A549 (cell line): ENCODE results near the gene SIK3. TPM values are rescaled to one million over a fixed set of nuclear protein-coding genes. Genes with fewer than 3 reads are reported as not detected.

ENCODE experiments used
- ATAC-seq, 2 experiments: fragments of 200-7000 bp in 1 of 2; fragments of >200 bp in 1 of 2; cut with Nextera tagmentation in 1 of 2; cut with Tn5 transposase in 1 of 2; 3 replicates each; pipeline versions ENCODE4 v1.8.0 to v1.9.1; 2018 to 2020; ENCODE audit warnings: mild to moderate bottlenecking in 1 of 2, moderate library complexity in 1 of 2
- CTCF ChIA-PET: fragments of 300-600 bp; sonication (Branson Sonifier 250); formaldehyde crosslinking; extraction: SDS; loops from one replicate; lab custom pipeline; 2021; ENCODE audit warnings: antibody characterized with exemption, inconsistent platforms; lab: Yijun Ruan, JAX
- POLR2A ChIA-PET: fragments of 350-600 bp; formaldehyde crosslinking; extraction: SDS; loops from one replicate; lab custom pipeline; 2021; ENCODE audit warnings: antibody characterized with exemption, inconsistent platforms; lab: Yijun Ruan, JAX
- DNase-seq, 2 experiments: peaks; one replicate each; pipeline versions ENCODE4 v3.0.0 to v3.0.0-alpha.2; 2011 to 2016; ENCODE audit warnings: low read depth in 1 of 2, low spot score in 1 of 2
- FAIRE-seq: peaks from 2 replicates; lab custom pipeline; 2011; peaks lifted over from hg19 to GRCh38; lab: Jason Lieb, UNC
- H3K27ac ChIP-seq, 2 experiments: fragments of >200 bp; sonication (Bioruptor Twin); formaldehyde crosslinking; 3 replicates each; pipeline ENCODE4 v1.5.1; 2016 to 2017
- H3K4me1 ChIP-seq: fragments of >200 bp; sonication (Bioruptor Twin); formaldehyde crosslinking; 3 replicates; pipeline ENCODE4 v1.6.1; 2016
- H3K4me2 ChIP-seq: fragments of >200 bp; sonication (Bioruptor Twin); formaldehyde crosslinking; 3 replicates; pipeline ENCODE4 v1.6.1; 2016
- H3K4me3 ChIP-seq: fragments of >200 bp; sonication (Bioruptor Twin); formaldehyde crosslinking; 3 replicates; pipeline ENCODE4 v1.5.1; 2016
- H3K9me3 ChIP-seq: fragments of >200 bp; sonication (Bioruptor Twin); formaldehyde crosslinking; 3 replicates; pipeline ENCODE4 v1.6.1; 2016
- ATOH8 ChIP-seq: fragments of 250-450 bp; sonication (Bioruptor Pico); IDR thresholded peaks from 2 replicates; pipeline ENCODE4 v1.5.0; 2020; ENCODE audit warnings: low read depth, mild to moderate bottlenecking, moderate library complexity
- BCL3 ChIP-seq: fragments of >200 bp; sonication (Bioruptor Twin); formaldehyde crosslinking; IDR thresholded peaks from 3 replicates; pipeline ENCODE4 v1.6.1; 2016
- BHLHE40 ChIP-seq: IDR thresholded peaks from 2 replicates; pipeline ENCODE4 v1.6.1; 2012; ENCODE audit warnings: low read depth, low read length, inconsistent platforms
- CEBPB ChIP-seq, 2 experiments: fragments of >200 bp in 1 of 2; sonication (Bioruptor Twin) in 1 of 2; formaldehyde crosslinking in 1 of 2; IDR thresholded peaks; 2 replicates each; pipeline ENCODE4 v1.6.1; 2012 to 2016
- CHD4 ChIP-seq: fragments of 200-600 bp; sonication (generic); IDR thresholded peaks from 2 replicates; pipeline ENCODE4 v1.6.1; 2016; ENCODE audit warnings: antibody characterized with exemption, mild to moderate bottlenecking, borderline replicate concordance
- EHF ChIP-seq: fragments of 250-450 bp; sonication (Bioruptor Pico); IDR thresholded peaks from 2 replicates; pipeline ENCODE4 v1.5.0; 2020; ENCODE audit warnings: mild to moderate bottlenecking
- EHMT2 ChIP-seq: fragments of 200-600 bp; sonication (generic); IDR thresholded peaks from 2 replicates; pipeline ENCODE4 v1.6.1; 2016; ENCODE audit warnings: antibody characterized with exemption, low read depth, mild to moderate bottlenecking, moderate library complexity
- EP300 ChIP-seq, 2 experiments: fragments of >200 bp; sonication (Bioruptor Twin); formaldehyde crosslinking; IDR thresholded peaks; 2 replicates in 1 of 2; 3 replicates in 1 of 2; pipeline ENCODE4 v1.6.1; 2016 to 2017
- FOSB ChIP-seq: fragments of 250-450 bp; sonication (Bioruptor Pico); IDR thresholded peaks from 2 replicates; pipeline ENCODE4 v1.5.0; 2020; ENCODE audit warnings: mild to moderate bottlenecking, moderate library complexity
- GATA3 ChIP-seq: IDR thresholded peaks from 2 replicates; pipeline ENCODE4 v1.6.1; 2012; ENCODE audit warnings: borderline replicate concordance
- HMGXB4 ChIP-seq: fragments of 250-450 bp; sonication (Bioruptor Pico); IDR thresholded peaks from 2 replicates; pipeline ENCODE4 v1.5.0; 2021; ENCODE audit warnings: mild to moderate bottlenecking, moderate library complexity, borderline replicate concordance
- HOXB5 ChIP-seq: fragments of 250-450 bp; sonication (Bioruptor Pico); IDR thresholded peaks from 2 replicates; pipeline ENCODE4 v1.5.0; 2020; ENCODE audit warnings: mild to moderate bottlenecking, moderate library complexity
- JUNB ChIP-seq: fragments of >200 bp; sonication (Bioruptor Twin); formaldehyde crosslinking; IDR thresholded peaks from 2 replicates; pipeline ENCODE4 v1.6.1; 2016
- MAZ ChIP-seq: fragments of 150-350 bp; IDR thresholded peaks from 2 replicates; pipeline ENCODE4 v1.6.1; 2014; ENCODE audit warnings: antibody characterized with exemption, low read depth, low read length, borderline replicate concordance
- NR3C1 ChIP-seq: fragments of >200 bp; sonication (Bioruptor Twin); formaldehyde crosslinking; IDR thresholded peaks from 3 replicates; pipeline ENCODE4 v1.6.1; 2017
- POLR2A ChIP-seq: IDR thresholded peaks from 2 replicates; pipeline ENCODE4 v1.6.1; 2012; ENCODE audit warnings: mild to moderate bottlenecking, low read length
- POLR2AphosphoS2 ChIP-seq: conservative IDR thresholded peaks from 2 replicates; pipeline ENCODE4 v1.6.1; 2012; ENCODE audit warnings: low read length, improper control_type of control experiment, inconsistent platforms
- RAD21 ChIP-seq, 2 experiments: fragments of >200 bp in 1 of 2; sonication (Bioruptor Twin) in 1 of 2; formaldehyde crosslinking in 1 of 2; IDR thresholded peaks in 1 of 2; conservative IDR thresholded peaks in 1 of 2; 2 replicates in 1 of 2; 3 replicates in 1 of 2; pipeline ENCODE4 v1.6.1; 2012 to 2018; ENCODE audit warnings: inconsistent platforms in 1 of 2
- RCOR1 ChIP-seq: fragments of 150-350 bp; IDR thresholded peaks from 2 replicates; pipeline ENCODE4 v1.6.1; 2014; ENCODE audit warnings: antibody characterized with exemption, low read length, low read depth
- RFX5 ChIP-seq: fragments of 450-650 bp; IDR thresholded peaks from 2 replicates; pipeline ENCODE4 v1.7.1; 2014; ENCODE audit warnings: antibody characterized with exemption, mild to moderate bottlenecking, moderate library complexity
- RNF2 ChIP-seq: fragments of 200-600 bp; sonication (generic); IDR thresholded peaks from 2 replicates; pipeline ENCODE4 v1.6.1; 2016; ENCODE audit warnings: low read depth, mild to moderate bottlenecking, antibody characterized with exemption, moderate library complexity, borderline replicate concordance
- SMC3 ChIP-seq: fragments of >200 bp; sonication (Bioruptor Twin); formaldehyde crosslinking; IDR thresholded peaks from 3 replicates; pipeline ENCODE4 v1.6.1; 2018; ENCODE audit warnings: inconsistent platforms
- TFCP2L1 ChIP-seq: fragments of 250-450 bp; sonication (Bioruptor Pico); IDR thresholded peaks from 2 replicates; pipeline ENCODE4 v1.5.0; 2021; ENCODE audit warnings: mild to moderate bottlenecking
- ZC3H11A ChIP-seq: fragments of 450-650 bp; IDR thresholded peaks from 2 replicates; pipeline ENCODE4 v1.6.1; 2014; ENCODE audit warnings: antibody characterized with exemption, mild to moderate bottlenecking
- ZFP36 ChIP-seq: fragments of 450-650 bp; IDR thresholded peaks from 2 replicates; pipeline ENCODE4 v1.6.1; 2014; ENCODE audit warnings: borderline replicate concordance; ENCODE audit not compliant: partially characterized antibody
- ZNF302 ChIP-seq: fragments of 250-450 bp; sonication (Bioruptor Pico); IDR thresholded peaks from 2 replicates; pipeline ENCODE4 v1.9.0; 2021; ENCODE audit warnings: inconsistent platforms, mild to moderate bottlenecking, moderate library complexity
- WGBS: methylation state at CpG from one replicate; pipeline ENCODE4 v1.1.6; 2017; ENCODE audit errors: missing lambda C conversion rate; 5-methylcytosine and 5-hydroxymethylcytosine counted together
- polyA plus RNA-seq, 4 experiments: library from polyadenylated mRNA; depleted of rRNA in 3 of 4; stranded (reverse); fragments of >200 nt; fragmentation: RNase III in 1 of 4; extraction: RNeasy Plus Mini Kit Qiagen cat#74134 plus additional on column Dnase treatment in 1 of 4; gene quantifications; 2 replicates in 3 of 4; 3 replicates in 1 of 4; pipeline ENCODE4 v1.2.3, GENCODE V29; 2011 to 2017
- TF ChIP-seq, protein P1 (sequence below): IDR thresholded peaks from 2 replicates; pipeline ENCODE4 v1.6.1; 2012
- TF ChIP-seq, protein P2 (sequence below): fragments of 450-650 bp; IDR thresholded peaks from 2 replicates; pipeline ENCODE4 v1.6.1; 2014; ENCODE audit warnings: antibody characterized with exemption

SIK3 gene
- polyA plus RNA-seq, 2 of the 4 experiments (the other 2 are of a cell fraction): 8.2 to 9.0 TPM

GRCh38 chr11:116927163-116927974 lies 170.9 kb downstream of the SIK3 start:
- TF ChIP-seq NR3C1 (no peak), HOXB5 (no peak), MAZ (no peak), ZC3H11A (no peak), EP300 (IDR thresholded peaks at IDR 0.05) (no peak), RAD21 (conservative IDR thresholded peaks at IDR 0.05 in 1 of 2, IDR thresholded peaks at IDR 0.05 in 1 of 2) (0 out of 5 replicates have a peak, but pooled peaks of 1 of the 2 experiments have one; percentile 16), EHMT2 (no peak), BCL3 (no peak), SMC3 (peak; percentile 24; the same call in 1 of the 3 replicates), EHF (CRISPR knock-in tag) (no peak), POLR2AphosphoS2 (no peak), CHD4 (no peak), RNF2 (no peak), POLR2A (no peak), TFCP2L1 (CRISPR knock-in tag) (no peak), ZFP36 (no peak)
- no peak for FAIRE-seq

GRCh38 chr11:116925050-116925449 lies 173.2 kb downstream of the SIK3 start:
- H3K4me2 ChIP-seq: no peak overlapping the region
- ChIA-PET CTCF (interaction anchor here (0.8 to 1.2 kb wide), 4 partner anchors 11 to 89 kb away, joined by 3 to 4 read pairs (median 4); no protein-coding TSS in a partner anchor), POLR2A (no interaction called here)
- DNase-seq (no peak), FAIRE-seq (no peak), ATAC-seq (no peak)
- H3K27ac ChIP-seq: no peak overlapping the region
- TF ChIP-seq POLR2A: no peak
- TF ChIP-seq, protein P1, sequence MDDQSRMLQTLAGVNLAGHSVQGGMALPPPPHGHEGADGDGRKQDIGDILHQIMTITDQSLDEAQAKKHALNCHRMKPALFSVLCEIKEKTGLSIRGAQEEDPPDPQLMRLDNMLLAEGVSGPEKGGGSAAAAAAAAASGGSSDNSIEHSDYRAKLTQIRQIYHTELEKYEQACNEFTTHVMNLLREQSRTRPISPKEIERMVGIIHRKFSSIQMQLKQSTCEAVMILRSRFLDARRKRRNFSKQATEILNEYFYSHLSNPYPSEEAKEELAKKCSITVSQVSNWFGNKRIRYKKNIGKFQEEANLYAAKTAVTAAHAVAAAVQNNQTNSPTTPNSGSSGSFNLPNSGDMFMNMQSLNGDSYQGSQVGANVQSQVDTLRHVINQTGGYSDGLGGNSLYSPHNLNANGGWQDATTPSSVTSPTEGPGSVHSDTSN: no peak
- no peak for TF ChIP-seq RFX5
- TF ChIP-seq GATA3: no peak
- no peak for TF ChIP-seq ZC3H11A
- no peak for TF ChIP-seq BCL3
- no peak for TF ChIP-seq HOXB5
- no peak for TF ChIP-seq CEBPB (IDR thresholded peaks at IDR 0.05)
- TF ChIP-seq CHD4: no peak
- no peak for TF ChIP-seq ZNF302 (CRISPR knock-in tag)
- TF ChIP-seq RCOR1: no peak
- TF ChIP-seq JUNB: no peak
- TF ChIP-seq HMGXB4 (CRISPR knock-in tag): no peak
- TF ChIP-seq RNF2: no peak
- no peak for TF ChIP-seq ATOH8 (CRISPR knock-in tag)
- TF ChIP-seq, protein P2, sequence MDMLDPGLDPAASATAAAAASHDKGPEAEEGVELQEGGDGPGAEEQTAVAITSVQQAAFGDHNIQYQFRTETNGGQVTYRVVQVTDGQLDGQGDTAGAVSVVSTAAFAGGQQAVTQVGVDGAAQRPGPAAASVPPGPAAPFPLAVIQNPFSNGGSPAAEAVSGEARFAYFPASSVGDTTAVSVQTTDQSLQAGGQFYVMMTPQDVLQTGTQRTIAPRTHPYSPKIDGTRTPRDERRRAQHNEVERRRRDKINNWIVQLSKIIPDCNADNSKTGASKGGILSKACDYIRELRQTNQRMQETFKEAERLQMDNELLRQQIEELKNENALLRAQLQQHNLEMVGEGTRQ: no peak
- no peak for TF ChIP-seq FOSB (CRISPR knock-in tag)
- no peak for TF ChIP-seq ZFP36
- no peak for TF ChIP-seq BHLHE40
- peaks cover 10% of the 10 kb centered on the region; the same call in 2 of the 3 replicates for H3K4me1 ChIP-seq
- 95% methylated on average over 7 of the region's 8 CpGs for whole genome bisulfite sequencing
- H3K4me3 ChIP-seq: no peak overlapping the region
- H3K9me3 ChIP-seq: no peaks in the 10 kb centered on the region

More at GRCh38 chr11:116927163-116927974, 170.9 kb downstream of the SIK3 start:
- H3K4me2 ChIP-seq: no peak overlapping the region
- peaks cover 15% of the 10 kb centered on the region; the same call in 2 of the 3 replicates for H3K4me1 ChIP-seq
- H3K4me3 ChIP-seq: no peak overlapping the region
- no peaks in the 10 kb centered on the region for H3K9me3 ChIP-seq
- POLR2A ChIA-PET: no interaction called here
- ATAC-seq (peak in 1 of 2 experiments; percentile 57; a peak in 2 of 6 replicates), DNase-seq (no peak)
- CTCF ChIA-PET: no interaction called here
- H3K27ac ChIP-seq: no peak overlapping the region
- WGBS: 71% methylated on average over 11 of the region's 11 CpGs
